ENCODE measurements around the gene PCDHB13.

- TF ChIP-seq CTCF (conservative IDR thresholded peaks at IDR 0.05 in 1 of 2, IDR thresholded peaks at IDR 0.05 in 1 of 2; ENCODE audit: extremely low read depth in 1 of 2, insufficient read depth in 1 of 2, low read depth in 1 of 2, low read length in 2 of 2) (no peak), EZH2 (IDR thresholded peaks at IDR 0.05; ENCODE audit: borderline replicate concordance, low read length) (no peak)
Measured at GRCh38 chr5:141199359-141200235, 14.1 kb upstream of the PCDHB13 start, which contains the start of gene PCDHB11.
